HepG2 (cell line): ENCODE data around the gene RUVBL2. TPM values are rescaled to one million over a fixed set of nuclear protein-coding genes. Genes with fewer than 3 reads are reported as not detected.

Experiments used
- ATAC-seq: fragments of 200-7000 bp; cut with Tn5 transposase; 3 replicates; pipeline ENCODE4 v1.9.1; 2020; ENCODE audit warnings: mild to moderate bottlenecking, moderate library complexity
- BruUV-seq: library from RNA; stranded (reverse); fragments of 400-500 nt; replicated peaks from 2 replicates; lab custom pipeline; 2021; lab: Mats Ljungman, UMichigan
- CTCF ChIA-PET: fragments of 300-600 bp; formaldehyde crosslinking; extraction: SDS; loops from one replicate; lab custom pipeline; 2021; ENCODE audit warnings: low total read pairs, inconsistent platforms, low intra/inter-chr PET ratio; lab: Yijun Ruan, JAX
- POLR2A ChIA-PET: fragments of 350-600 bp; sonication (Branson Sonifier 250); formaldehyde crosslinking; loops from one replicate; lab custom pipeline; 2020; ENCODE audit warnings: antibody characterized with exemption, inconsistent platforms; lab: Yijun Ruan, JAX
- DNase-seq: peaks from one replicate; pipeline ENCODE4 v3.0.0-alpha.2; 2015; ENCODE audit warnings: low spot score
- FAIRE-seq: peaks from 3 replicates; lab custom pipeline; 2011; peaks lifted over from hg19 to GRCh38; lab: Jason Lieb, UNC
- H2AFZ ChIP-seq: one replicate; pipeline ENCODE4 v1.6.1; 2011; ENCODE audit warnings: low read length, inconsistent platforms
- H3K27ac ChIP-seq: fragments of 300-600 bp; 3 replicates; pipeline ENCODE4 v1.8.0; 2011; ENCODE audit warnings: mixed run types, mild to moderate bottlenecking, mixed read lengths, low read length, inconsistent platforms; ENCODE audit not compliant: insufficient read depth; ENCODE audit errors: extremely low read length
- H3K27me3 ChIP-seq, 2 experiments: fragments of 200-600 bp in 1 of 2; 2 replicates in 1 of 2; 3 replicates in 1 of 2; pipeline versions ENCODE4 v1.6.0 to v1.8.0; 2011; ENCODE audit warnings: low read length in 2 of 2, mild to moderate bottlenecking in 2 of 2, moderate library complexity in 2 of 2, inconsistent platforms in 1 of 2; ENCODE audit not compliant: insufficient read depth in 2 of 2, control insufficient read depth in 1 of 2
- H3K36me3 ChIP-seq, 2 experiments: fragments of 200-600 bp in 1 of 2; replicated peaks in 1 of 2; 2 replicates in 1 of 2; 3 replicates in 1 of 2; pipeline versions ENCODE4 v1.5.1 to v1.8.0; 2011; ENCODE audit warnings: low read length in 2 of 2, inconsistent platforms in 1 of 2; ENCODE audit not compliant: insufficient read depth in 2 of 2, control insufficient read depth in 1 of 2
- H3K4me1 ChIP-seq: 2 replicates; pipeline ENCODE4 v1.5.1; 2012; ENCODE audit warnings: low read length, inconsistent platforms; ENCODE audit not compliant: insufficient read depth
- H3K4me2 ChIP-seq: 2 replicates; pipeline ENCODE4 v1.6.0; 2011; ENCODE audit warnings: low read depth, low read length, inconsistent platforms
- H3K4me3 ChIP-seq, 3 experiments: fragments of 200-600 bp in 1 of 3; sonication (generic), shearing (Covaris generic) in 1 of 3; replicated peaks in 1 of 3; 2 replicates each; pipeline ENCODE4 v1.5.1; 2011 to 2016; ENCODE audit warnings: low read length in 3 of 3, inconsistent platforms in 2 of 3, low read depth in 2 of 3, mild to moderate bottlenecking in 2 of 3, control low read depth in 1 of 3, mixed read lengths in 1 of 3; ENCODE audit not compliant: insufficient read depth in 1 of 3
- H3K79me2 ChIP-seq: one replicate; pipeline ENCODE4 v1.6.1; 2011; ENCODE audit warnings: low read length, inconsistent platforms; ENCODE audit not compliant: insufficient read depth
- H3K9ac ChIP-seq: 2 replicates; pipeline ENCODE4 v1.6.0; 2011; ENCODE audit warnings: mild to moderate bottlenecking, low read depth, low read length, inconsistent platforms; ENCODE audit not compliant: insufficient read depth
- H3K9me3 ChIP-seq: 2 replicates; pipeline ENCODE4 v1.5.1; 2012; ENCODE audit warnings: mild to moderate bottlenecking, low read length
- H4K20me1 ChIP-seq: 2 replicates; pipeline ENCODE4 v1.6.0; 2011; ENCODE audit warnings: inconsistent platforms, mild to moderate bottlenecking, low read length, moderate library complexity; ENCODE audit not compliant: insufficient read depth
- ATF7 ChIP-seq, 2 experiments: fragments of 450-650 bp in 1 of 2; sonication (generic) in 1 of 2; formaldehyde crosslinking in 1 of 2; IDR thresholded peaks; 2 replicates each; pipeline versions ENCODE4 v1.4.0 to v1.6.1; 2016 to 2020; ENCODE audit warnings: antibody characterized with exemption in 1 of 2, mild to moderate bottlenecking in 1 of 2, missing genetic modification reagents in 1 of 2
- BHLHE40 ChIP-seq: IDR thresholded peaks from 2 replicates; pipeline ENCODE4 v1.6.1; 2011; ENCODE audit warnings: low read length, improper control_type of control experiment
- NFE2 ChIP-seq: sonication (generic); formaldehyde crosslinking; IDR thresholded peaks from 2 replicates; pipeline ENCODE4 v1.4.0; 2020; ENCODE audit warnings: missing genetic modification reagents
- YEATS2 ChIP-seq: sonication (generic); formaldehyde crosslinking; IDR thresholded peaks from 2 replicates; pipeline ENCODE4 v1.4.0; 2020; ENCODE audit warnings: missing genetic modification reagents, borderline replicate concordance
- ZFY ChIP-seq: sonication (generic); formaldehyde crosslinking; IDR thresholded peaks from 2 replicates; pipeline ENCODE4 v1.4.0; 2020; ENCODE audit warnings: missing genetic modification reagents
- WGBS: methylation state at CpG from one replicate; pipeline ENCODE4 v1.1.6; 2017; ENCODE audit warnings: low lambda C conversion rate; 5-methylcytosine and 5-hydroxymethylcytosine counted together
- in situ Hi-C: cut with HindIII; loops from 2 replicates; pipeline ENCODE4 v1.10.0; 2017; ENCODE audit warnings: low pct_unique_long_range_greater_than_20kb; ENCODE audit not compliant: extremely low pct_ligation_motif_present
- intact Hi-C: fragments of 100-400 bp; cut with micrococcal nuclease; formaldehyde crosslinking; loops from one replicate; pipeline ENCODE4 v1.10.0; 2022; ENCODE audit not compliant: unreplicated experiment
- polyA plus RNA-seq, 8 experiments: library from polyadenylated mRNA; depleted of rRNA in 3 of 8; stranded (reverse) in 7 of 8; unstranded in 1 of 8; fragments of >200 nt; fragmentation: Illumina TruSeq in 4 of 8; extraction: Trizol in 4 of 8; gene quantifications; 2 replicates each; pipeline versions ENCODE4 v1.2.1 to v1.2.3, GENCODE V29; 2011 to 2016; ENCODE audit warnings: low read depth in 4 of 8, missing spikeins in 1 of 8, mixed read lengths in 1 of 8; ENCODE audit not compliant: insufficient read depth in 1 of 8
- total RNA-seq, 5 experiments: library from RNA; depleted of rRNA; stranded (reverse); fragments of >200 nt; fragmentation: Illumina TruSeq; extraction: Trizol; gene quantifications; 2 replicates each; pipeline ENCODE4 v1.2.3, GENCODE V29; 2016; ENCODE audit warnings: low read depth in 1 of 5
- TF ChIP-seq, protein P1 (sequence below): sonication (generic); formaldehyde crosslinking; IDR thresholded peaks from 2 replicates; pipeline ENCODE4 v1.8.0; 2022; ENCODE audit warnings: mild to moderate bottlenecking, missing genetic modification reagents
- TF ChIP-seq, protein P2 (sequence below): sonication (generic); formaldehyde crosslinking; IDR thresholded peaks from 2 replicates; pipeline ENCODE4 v1.4.0; 2020; ENCODE audit warnings: missing genetic modification reagents; ENCODE audit errors: not compliant biosample characterization
- TF ChIP-seq, protein P3 (sequence below): sonication (generic); formaldehyde crosslinking; IDR thresholded peaks from 2 replicates; pipeline ENCODE4 v1.5.0; 2020; ENCODE audit warnings: missing genetic modification reagents, mild to moderate bottlenecking, borderline replicate concordance

Gene RUVBL2
- total and polyA plus RNA-seq, 2 of the 13 experiments (the other 11 are each of a cell fraction or from before 2014, with no cell fraction given), result 120 to 122 TPM

DNA sequence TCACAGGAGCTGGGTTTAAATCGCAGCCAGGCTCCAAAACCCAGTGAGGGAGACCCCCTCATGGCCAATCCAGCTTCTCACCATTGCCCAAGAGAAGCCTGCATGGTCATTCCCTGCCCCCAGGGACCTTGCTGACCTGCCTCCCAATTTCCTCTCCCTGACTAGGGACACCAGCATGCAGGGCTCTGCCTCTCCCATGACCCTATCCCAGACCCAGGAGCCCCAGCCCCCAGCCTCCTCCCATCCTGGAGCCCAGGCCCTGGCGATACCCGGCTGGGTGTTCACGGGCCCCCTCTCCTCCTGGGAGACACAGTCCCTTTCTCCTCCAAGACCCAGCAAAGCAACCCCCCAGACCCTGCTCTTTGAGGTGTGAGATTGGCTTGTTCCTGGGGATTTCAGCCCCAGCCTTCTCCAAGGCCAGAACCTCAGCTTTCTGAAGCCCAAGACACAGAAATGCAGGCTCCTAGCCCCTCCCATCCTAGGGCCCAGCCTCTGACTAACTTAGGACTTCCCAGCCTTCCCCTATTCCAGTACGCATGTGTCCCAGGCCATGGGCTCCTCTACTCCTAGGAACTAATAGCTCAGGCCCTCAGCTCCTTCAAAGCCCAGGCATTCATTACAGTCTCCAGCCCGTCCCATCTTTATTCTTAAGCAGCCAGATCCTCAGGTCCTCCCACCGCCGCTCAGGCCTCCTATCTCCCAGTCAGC, 1.7 kb upstream of the RUVBL2 start:
- in situ Hi-C loops, result no loop called here
- WGBS, result 3% methylated on average over 7 of the region's 8 CpGs
- intact Hi-C loops, result no loop called here

More for the DNA sequence above, 1.7 kb upstream of the RUVBL2 start:
- Histone ChIP-seq H3K9me3 (no peaks in the 10 kb centered on the region), H3K4me3 (peak overlapping the region; percentile 82 to 98 (median 93)), H3K36me3 (peaks cover 9 to 20% of the 10 kb centered on the region in 2 experiments; a peak in 4 of 5 replicates), H3K4me1 (peaks cover 35% of the 10 kb centered on the region), H2AFZ (peak overlapping the region; percentile 29), H3K27me3 (no peaks in the 10 kb centered on the region; a peak in 1 of 5 replicates), H4K20me1 (no peaks in the 10 kb centered on the region), H3K27ac (peak overlapping the region; percentile 78), H3K9ac (peak overlapping the region; percentile 85), H3K79me2 (peaks cover 52% of the 10 kb centered on the region), H3K4me2 (peak overlapping the region; percentile 93)
- ChIA-PET POLR2A (interaction anchor here (2.2 to 3.7 kb wide), 4 partner anchors 25 to 119 kb away, joined by 24 to 57 read pairs (median 28); partner anchors contain the start of genes FTL and PPP1R15A), CTCF (no interaction called here)
- BruUV-seq, result no TSS peak
- ATAC-seq (peak; percentile 19), DNase-seq (no peak), FAIRE-seq (no peak)
- TF ChIP-seq ZFY (CRISPR knock-in tag) (0 out of 2 replicates have a peak, but pooled peaks have one; percentile 24), YEATS2 (CRISPR knock-in tag) (0 out of 2 replicates have a peak, but pooled peaks have one; percentile 16), BHLHE40 (no peak), NFE2 (CRISPR knock-in tag) (no peak), ATF7 (IDR thresholded peaks at IDR 0.05) (no peak), ATF7 (CRISPR knock-in tag; IDR thresholded peaks at IDR 0.05) (0 out of 2 replicates have a peak, but pooled peaks have one; percentile 26)
- TF ChIP-seq, protein P1, sequence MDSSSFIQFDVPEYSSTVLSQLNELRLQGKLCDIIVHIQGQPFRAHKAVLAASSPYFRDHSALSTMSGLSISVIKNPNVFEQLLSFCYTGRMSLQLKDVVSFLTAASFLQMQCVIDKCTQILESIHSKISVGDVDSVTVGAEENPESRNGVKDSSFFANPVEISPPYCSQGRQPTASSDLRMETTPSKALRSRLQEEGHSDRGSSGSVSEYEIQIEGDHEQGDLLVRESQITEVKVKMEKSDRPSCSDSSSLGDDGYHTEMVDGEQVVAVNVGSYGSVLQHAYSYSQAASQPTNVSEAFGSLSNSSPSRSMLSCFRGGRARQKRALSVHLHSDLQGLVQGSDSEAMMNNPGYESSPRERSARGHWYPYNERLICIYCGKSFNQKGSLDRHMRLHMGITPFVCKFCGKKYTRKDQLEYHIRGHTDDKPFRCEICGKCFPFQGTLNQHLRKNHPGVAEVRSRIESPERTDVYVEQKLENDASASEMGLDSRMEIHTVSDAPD (CRISPR knock-in tag), result 0 out of 2 replicates have a peak, but pooled peaks have one; percentile 6
- TF ChIP-seq, protein P2, sequence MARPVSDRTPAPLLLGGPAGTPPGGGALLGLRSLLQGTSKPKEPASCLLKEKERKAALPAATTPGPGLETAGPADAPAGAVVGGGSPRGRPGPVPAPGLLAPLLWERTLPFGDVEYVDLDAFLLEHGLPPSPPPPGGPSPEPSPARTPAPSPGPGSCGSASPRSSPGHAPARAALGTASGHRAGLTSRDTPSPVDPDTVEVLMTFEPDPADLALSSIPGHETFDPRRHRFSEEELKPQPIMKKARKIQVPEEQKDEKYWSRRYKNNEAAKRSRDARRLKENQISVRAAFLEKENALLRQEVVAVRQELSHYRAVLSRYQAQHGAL (CRISPR knock-in tag), result no peak
- TF ChIP-seq, protein P3, sequence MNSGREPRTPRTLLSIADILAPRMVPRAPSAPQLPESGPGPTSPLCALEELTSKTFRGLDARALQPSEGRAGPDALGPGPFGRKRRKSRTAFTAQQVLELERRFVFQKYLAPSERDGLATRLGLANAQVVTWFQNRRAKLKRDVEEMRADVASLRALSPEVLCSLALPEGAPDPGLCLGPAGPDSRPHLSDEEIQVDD (CRISPR knock-in tag), result no peak
